HCT116 (cell line): ENCODE data around the gene BDH2. TPM values are rescaled to one million over a fixed set of nuclear protein-coding genes. Genes with fewer than 3 reads are reported as not detected.

Source experiments
- ATAC-seq: fragments of 200-7000 bp; cut with Tn5 transposase; 2 replicates; pipeline ENCODE4 v1.9.1; 2020; ENCODE audit warnings: mild to moderate bottlenecking, moderate library complexity
- BruUV-seq: library from RNA; stranded (reverse); fragments of 400-500 nt; replicated peaks from 2 replicates; lab custom pipeline; 2021; lab: Mats Ljungman, UMichigan
- CTCF ChIA-PET: fragments of 300-600 bp; sonication (Branson Sonifier 250); formaldehyde crosslinking; loops from one replicate; lab custom pipeline; 2021; ENCODE audit warnings: antibody characterized with exemption; lab: Charles Lee
- POLR2A ChIA-PET: fragments of 300-600, 350-600 bp; sonication (Branson Sonifier 250); formaldehyde crosslinking; loops from one replicate; lab custom pipeline; 2021; ENCODE audit warnings: antibody characterized with exemption; lab: Charles Lee
- RAD21 ChIA-PET, 2 experiments: fragments of 300-600 bp; sonication (Branson Sonifier 250); formaldehyde crosslinking; loops; one replicate each; lab custom pipeline; 2023; ENCODE audit warnings: low total read pairs in 2 of 2; ENCODE audit not compliant: uncharacterized antibody in 2 of 2, unreplicated experiment in 2 of 2, low non-redundant PET in 1 of 2; lab: Charles Lee
- DNase-seq: peaks from one replicate; pipeline ENCODE4 v3.0.0-alpha.2; 2010; ENCODE audit warnings: low read depth, low spot score
- H2AFZ ChIP-seq: fragments of 200-600 bp; shearing (Covaris generic), sonication (generic); 2 replicates; pipeline ENCODE4 v1.6.1; 2017; ENCODE audit warnings: low read depth, mixed run types, mixed read lengths, antibody characterized with exemption, low read length; ENCODE audit not compliant: poor library complexity, severe bottlenecking
- H3K27ac ChIP-seq: 2 replicates; pipeline ENCODE4 v1.5.1; 2012; ENCODE audit warnings: low read depth, low read length
- H3K27me3 ChIP-seq: fragments of 200-600 bp; sonication (generic); 2 replicates; pipeline ENCODE4 v1.6.1; 2016; ENCODE audit warnings: mixed run types, low read length, mixed read lengths; ENCODE audit not compliant: insufficient read depth
- H3K36me3 ChIP-seq, 2 experiments: fragments of 200-500 bp in 1 of 2; fragments of 200-600 bp in 1 of 2; sonication (Bioruptor generic) in 1 of 2; sonication (generic) in 1 of 2; 2 replicates each; pipeline versions ENCODE4 v1.5.1 to v1.6.1; 2014 to 2016; ENCODE audit warnings: low read length in 2 of 2, inconsistent platforms in 1 of 2, mixed read lengths in 1 of 2, mixed run types in 1 of 2; ENCODE audit not compliant: insufficient read depth in 2 of 2, control insufficient read depth in 1 of 2
- H3K4me1 ChIP-seq, 2 experiments: fragments of 200-600 bp in 1 of 2; sonication (generic) in 1 of 2; 2 replicates each; pipeline versions ENCODE4 v1.5.1 to v1.6.1; 2012 to 2017; ENCODE audit warnings: low read length in 2 of 2, inconsistent platforms in 1 of 2, mild to moderate bottlenecking in 1 of 2, mixed read lengths in 1 of 2, mixed run types in 1 of 2, moderate library complexity in 1 of 2; ENCODE audit not compliant: insufficient read depth in 2 of 2, control insufficient read depth in 1 of 2
- H3K4me2 ChIP-seq: fragments of 200-600 bp; sonication (generic); 2 replicates; pipeline ENCODE4 v1.6.1; 2017; ENCODE audit warnings: mixed run types, low read length, mixed read lengths
- H3K4me3 ChIP-seq, 2 experiments: fragments of 200-600 bp in 1 of 2; sonication (generic) in 1 of 2; replicated peaks in 1 of 2; 2 replicates each; pipeline ENCODE4 v1.5.1; 2011 to 2016; ENCODE audit warnings: low read length in 2 of 2, control low read depth in 1 of 2, low read depth in 1 of 2, mild to moderate bottlenecking in 1 of 2, mixed read lengths in 1 of 2, mixed run types in 1 of 2
- H3K79me2 ChIP-seq: fragments of 200-600 bp; sonication (generic); 2 replicates; pipeline ENCODE4 v1.6.1; 2017; ENCODE audit warnings: mild to moderate bottlenecking, mixed run types, low read length, moderate library complexity, mixed read lengths; ENCODE audit not compliant: insufficient read depth
- H3K9ac ChIP-seq: fragments of 200-600 bp; sonication (generic); 2 replicates; pipeline ENCODE4 v1.6.1; 2016; ENCODE audit warnings: low read length, mixed read lengths
- H3K9me2 ChIP-seq: fragments of 200-600 bp; sonication (generic), shearing (Covaris generic); 2 replicates; pipeline ENCODE4 v1.6.1; 2017; ENCODE audit warnings: mixed run types, mild to moderate bottlenecking, moderate library complexity; ENCODE audit not compliant: insufficient read depth
- H3K9me3 ChIP-seq, 2 experiments: fragments of 200-500 bp in 1 of 2; fragments of 200-600 bp in 1 of 2; sonication (Bioruptor generic) in 1 of 2; sonication (generic) in 1 of 2; 2 replicates each; pipeline ENCODE4 v1.6.1; 2014 to 2017; ENCODE audit warnings: low read length in 2 of 2, mixed read lengths in 2 of 2, inconsistent platforms in 1 of 2, low read depth in 1 of 2, mild to moderate bottlenecking in 1 of 2, mixed run types in 1 of 2, moderate library complexity in 1 of 2; ENCODE audit not compliant: control insufficient read depth in 1 of 2, insufficient read depth in 1 of 2
- H4K20me1 ChIP-seq: fragments of 200-600 bp; sonication (generic), shearing (Covaris generic); 2 replicates; pipeline ENCODE4 v1.6.1; 2017; ENCODE audit warnings: mixed run types, mild to moderate bottlenecking, moderate library complexity; ENCODE audit not compliant: insufficient read depth
- CBX3 ChIP-seq: IDR thresholded peaks from 2 replicates; pipeline ENCODE4 v1.6.1; 2012; ENCODE audit warnings: low read depth
- JUND ChIP-seq: IDR thresholded peaks from 2 replicates; pipeline ENCODE4 v1.6.1; 2012
- MAX ChIP-seq: IDR thresholded peaks from 2 replicates; pipeline ENCODE4 v1.6.1; 2012
- POLR2A ChIP-seq: IDR thresholded peaks from 2 replicates; pipeline ENCODE4 v1.7.0; 2011; ENCODE audit warnings: borderline replicate concordance; ENCODE audit not compliant: insufficient read depth, insufficient read length; ENCODE audit errors: extremely low read depth
- REST ChIP-seq: IDR thresholded peaks from 2 replicates; pipeline ENCODE4 v1.6.1; 2012; ENCODE audit warnings: low read depth
- YY1 ChIP-seq: IDR thresholded peaks from 2 replicates; pipeline ENCODE4 v1.6.1; 2011; ENCODE audit warnings: low read length, low read depth, moderate library complexity, mild to moderate bottlenecking; ENCODE audit not compliant: insufficient replicate concordance; ENCODE audit errors: extremely low read depth
- ZNF274 ChIP-seq: fragments of 200-500 bp; sonication (Bioruptor generic); IDR thresholded peaks from 2 replicates; pipeline ENCODE4 v1.6.1; 2014; ENCODE audit warnings: mild to moderate bottlenecking, low read depth, low read length, inconsistent platforms
- intact Hi-C: fragments of 100-400 bp; cut with micrococcal nuclease; formaldehyde crosslinking; loops from 2 replicates; pipeline ENCODE4 v1.10.0; 2022
- total RNA-seq: library from RNA; stranded (reverse); gene quantifications from one replicate; pipeline ENCODE4 v1.2.1, GENCODE V29; 2021; ENCODE audit not compliant: unreplicated experiment
- TF ChIP-seq, protein P1 (sequence below), 3 experiments: fragments of 200-600 bp in 1 of 3; sonication (generic) in 1 of 3; IDR thresholded peaks in 2 of 3; conservative IDR thresholded peaks in 1 of 3; 2 replicates each; pipeline ENCODE4 v1.5.1; 2012 to 2017; ENCODE audit warnings: low read depth in 2 of 3, low read length in 2 of 3, antibody characterized with exemption in 1 of 3, borderline replicate concordance in 1 of 3, control low read depth in 1 of 3, mild to moderate bottlenecking in 1 of 3, mixed read lengths in 1 of 3, mixed run types in 1 of 3, moderate library complexity in 1 of 3; ENCODE audit not compliant: insufficient read depth in 1 of 3

Gene BDH2
- total RNA-seq, 1 experiment from 2014 or later = 5.0 TPM

GRCh38 chr4:103086551-103086950 is 13.1 kb downstream of the BDH2 start:
- Histone ChIP-seq H2AFZ (no peak overlapping the region), H3K9me3 (no peaks in the 10 kb centered on the region), H3K27ac (no peak overlapping the region), H3K4me2 (no peak overlapping the region), H3K9me2 (no peaks in the 10 kb centered on the region), H3K4me3 (no peak overlapping the region), H4K20me1 (no peaks in the 10 kb centered on the region), H3K36me3 (no peaks in the 10 kb centered on the region; a peak in 1 of 4 replicates), H3K9ac (no peak overlapping the region), H3K4me1 (no peaks in the 10 kb centered on the region), H3K79me2 (no peaks in the 10 kb centered on the region), H3K27me3 (no peaks in the 10 kb centered on the region)
- RAD21 ChIA-PET = no interaction called here
- no peak for DNase-seq
- POLR2A ChIA-PET = no interaction called here
- BruUV-seq = no TSS peak
- ATAC-seq = no peak
- CTCF ChIA-PET = no interaction called here
- intact Hi-C loops = no loop called here
- TF ChIP-seq, protein P1, sequence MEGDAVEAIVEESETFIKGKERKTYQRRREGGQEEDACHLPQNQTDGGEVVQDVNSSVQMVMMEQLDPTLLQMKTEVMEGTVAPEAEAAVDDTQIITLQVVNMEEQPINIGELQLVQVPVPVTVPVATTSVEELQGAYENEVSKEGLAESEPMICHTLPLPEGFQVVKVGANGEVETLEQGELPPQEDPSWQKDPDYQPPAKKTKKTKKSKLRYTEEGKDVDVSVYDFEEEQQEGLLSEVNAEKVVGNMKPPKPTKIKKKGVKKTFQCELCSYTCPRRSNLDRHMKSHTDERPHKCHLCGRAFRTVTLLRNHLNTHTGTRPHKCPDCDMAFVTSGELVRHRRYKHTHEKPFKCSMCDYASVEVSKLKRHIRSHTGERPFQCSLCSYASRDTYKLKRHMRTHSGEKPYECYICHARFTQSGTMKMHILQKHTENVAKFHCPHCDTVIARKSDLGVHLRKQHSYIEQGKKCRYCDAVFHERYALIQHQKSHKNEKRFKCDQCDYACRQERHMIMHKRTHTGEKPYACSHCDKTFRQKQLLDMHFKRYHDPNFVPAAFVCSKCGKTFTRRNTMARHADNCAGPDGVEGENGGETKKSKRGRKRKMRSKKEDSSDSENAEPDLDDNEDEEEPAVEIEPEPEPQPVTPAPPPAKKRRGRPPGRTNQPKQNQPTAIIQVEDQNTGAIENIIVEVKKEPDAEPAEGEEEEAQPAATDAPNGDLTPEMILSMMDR (IDR thresholded peaks at IDR 0.05 in 2 of 3, conservative IDR thresholded peaks at IDR 0.05 in 1 of 3; ENCODE audit: borderline replicate concordance in 1 of 3, insufficient read depth in 1 of 3, low read depth in 2 of 3, low read length in 2 of 3) = no peak
- TF ChIP-seq ZNF274 (no peak), MAX (no peak), JUND (no peak), REST (no peak), POLR2A (no peak), CBX3 (no peak), YY1 (no peak)
